Ectodermal cell (in vitro differentiated cells): ENCODE data around the gene GBGT1.
A peak's percentile ranks its signal among the peaks of the same experiment; 100 is the strongest.

Experiments used
- H3K27ac ChIP-seq: 2 replicates; pipeline ENCODE4 v1.7.0; 2013; ENCODE audit warnings: mild to moderate bottlenecking, low read depth, low read length; ENCODE audit not compliant: insufficient read depth, poor library complexity, severe bottlenecking
- H3K27me3 ChIP-seq: 2 replicates; pipeline ENCODE4 v1.7.0; 2013; ENCODE audit warnings: mild to moderate bottlenecking, low read length; ENCODE audit not compliant: insufficient read depth, control insufficient read depth, poor library complexity, severe bottlenecking
- H3K36me3 ChIP-seq: one replicate; pipeline ENCODE4 v1.7.0; 2013; ENCODE audit warnings: low read length; ENCODE audit not compliant: control insufficient read depth, insufficient read depth
- H3K4me1 ChIP-seq: one replicate; pipeline ENCODE4 v1.7.0; 2013; ENCODE audit warnings: low read length; ENCODE audit not compliant: control insufficient read depth, insufficient read depth
- H3K4me3 ChIP-seq: 2 replicates; pipeline ENCODE4 v1.7.0; 2013; ENCODE audit warnings: low read depth, low read length, control low read depth; ENCODE audit not compliant: insufficient read depth
- H3K9me3 ChIP-seq: 2 replicates; pipeline ENCODE4 v1.7.0; 2013; ENCODE audit warnings: mild to moderate bottlenecking, low read length, moderate library complexity; ENCODE audit not compliant: control insufficient read depth
- WGBS, 2 experiments: methylation state at CpG; one replicate each; pipeline ENCODE4 v1.1.7; 2013; ENCODE audit warnings: missing lambda C conversion rate in 2 of 2; 5-methylcytosine and 5-hydroxymethylcytosine counted together

GBGT1 gene

GRCh38 chr9:133144142-133144903, 19.4 kb downstream of the GBGT1 start:
- no peaks in the 10 kb centered on the region for H3K36me3 ChIP-seq
- H3K9me3 ChIP-seq: no peaks in the 10 kb centered on the region
- WGBS, 2 experiments: 15 to 16% methylated on average over 52 of the region's 52 CpGs
- no peaks in the 10 kb centered on the region for H3K27me3 ChIP-seq
- peak overlapping the region; percentile 23 for H3K4me3 ChIP-seq
- peak overlapping the region; percentile 58 for H3K27ac ChIP-seq
- H3K4me1 ChIP-seq: peaks cover 24% of the 10 kb centered on the region

DNA sequence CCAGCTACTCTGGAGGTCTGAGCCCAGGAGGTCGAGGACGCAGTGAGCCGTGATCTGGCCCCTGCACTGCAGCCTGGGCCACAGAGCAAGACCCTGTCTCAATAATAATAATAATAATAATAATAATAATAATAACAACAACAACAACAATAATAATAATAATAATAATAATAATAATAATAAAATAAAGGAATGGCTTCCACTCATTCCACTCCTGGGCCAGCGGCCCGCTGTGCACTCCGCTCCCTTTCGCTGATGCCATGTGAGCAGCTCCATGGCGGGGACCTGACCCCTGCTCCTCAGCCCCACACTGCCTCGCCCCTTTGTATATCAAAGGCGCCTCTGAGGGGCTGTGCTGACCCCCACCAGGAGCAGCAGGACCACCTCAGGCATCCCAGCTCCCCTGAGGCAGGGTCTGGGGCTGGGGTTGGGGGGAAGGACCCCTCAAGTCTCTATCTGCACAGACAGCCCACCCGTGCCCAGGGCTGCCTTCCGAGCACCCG, 20.0 kb downstream of the GBGT1 start:
- 89 to 91% methylated on average over 12 to 13 of the region's 13 CpGs for WGBS, 2 experiments
- Histone ChIP-seq H3K4me3 (no peak overlapping the region), H3K4me1 (peaks cover 24% of the 10 kb centered on the region), H3K27ac (peak overlapping the region; percentile 58), H3K9me3 (no peaks in the 10 kb centered on the region), H3K36me3 (no peaks in the 10 kb centered on the region), H3K27me3 (no peaks in the 10 kb centered on the region)

DNA sequence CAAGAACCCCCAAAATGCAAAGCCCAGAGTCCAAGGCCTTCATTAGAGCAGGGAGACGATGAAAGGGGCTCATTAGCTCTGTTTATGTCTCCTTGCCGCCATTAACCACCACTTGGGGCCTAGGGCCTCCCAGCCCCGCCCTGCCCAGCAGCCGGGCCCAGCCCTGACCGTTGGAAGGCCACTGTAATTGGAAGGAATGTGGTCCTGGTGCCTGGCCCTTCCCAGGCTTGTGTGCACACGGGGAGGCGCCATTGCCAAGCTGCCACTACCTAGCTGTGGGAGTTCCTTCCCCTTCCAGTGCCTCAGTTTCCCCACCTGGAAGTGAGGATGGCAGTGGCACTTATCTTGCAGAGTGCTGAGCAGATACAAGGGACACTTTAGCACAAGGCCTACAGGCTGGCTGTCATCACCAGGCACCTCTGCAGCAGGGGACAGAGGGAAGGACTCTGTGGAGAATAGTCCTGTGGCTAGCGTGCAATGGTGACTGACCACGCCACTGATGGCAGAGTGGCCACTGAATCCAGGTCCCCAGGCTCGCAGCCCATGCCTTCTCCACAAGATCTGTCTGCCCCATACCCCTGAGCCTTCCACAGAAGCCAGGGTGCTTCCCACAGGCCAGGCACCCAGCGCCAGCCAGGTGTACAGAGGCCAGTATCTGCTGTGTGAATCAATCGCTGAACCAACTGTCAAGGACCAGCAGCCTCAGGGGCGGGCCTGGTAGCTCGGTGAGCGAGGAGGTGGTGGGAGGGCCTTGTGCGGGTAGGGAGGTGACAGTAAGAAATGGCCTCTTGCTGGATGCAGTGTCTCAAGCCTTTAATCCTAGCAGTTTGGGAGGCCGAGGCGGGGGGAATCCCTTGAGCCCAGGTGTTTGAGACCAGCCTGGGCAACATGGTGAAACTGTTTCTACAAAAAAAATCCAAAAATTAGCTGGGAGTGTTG, 20.8 kb downstream of the GBGT1 start:
- WGBS, 2 experiments: 76 to 77% methylated on average over 18 of the region's 18 CpGs
- Histone ChIP-seq H3K27me3 (no peaks in the 10 kb centered on the region), H3K36me3 (no peaks in the 10 kb centered on the region), H3K9me3 (no peaks in the 10 kb centered on the region), H3K4me1 (peaks cover 18% of the 10 kb centered on the region), H3K27ac (no peak overlapping the region), H3K4me3 (no peak overlapping the region)

- 93 to 94% methylated on average over 16 of the region's 16 CpGs for WGBS, 2 experiments
- no peaks in the 10 kb centered on the region for H3K27me3 ChIP-seq
- no peak overlapping the region for H3K27ac ChIP-seq
- H3K36me3 ChIP-seq: no peaks in the 10 kb centered on the region
- no peak overlapping the region for H3K4me3 ChIP-seq
- H3K4me1 ChIP-seq: peaks cover 10% of the 10 kb centered on the region
- no peaks in the 10 kb centered on the region for H3K9me3 ChIP-seq
Measured at GRCh38 chr9:133141833-133142595, 21.7 kb downstream of the GBGT1 start.

- H3K27ac ChIP-seq: no peak overlapping the region
- 90 to 92% methylated on average over 14 of the region's 14 CpGs for WGBS, 2 experiments
- H3K9me3 ChIP-seq: no peaks in the 10 kb centered on the region
- no peaks in the 10 kb centered on the region for H3K36me3 ChIP-seq
- no peak overlapping the region for H3K4me3 ChIP-seq
- H3K27me3 ChIP-seq: no peaks in the 10 kb centered on the region
- H3K4me1 ChIP-seq: peaks cover 10% of the 10 kb centered on the region
Measured at GRCh38 chr9:133140606-133141005, 23.1 kb downstream of the GBGT1 start.

DNA sequence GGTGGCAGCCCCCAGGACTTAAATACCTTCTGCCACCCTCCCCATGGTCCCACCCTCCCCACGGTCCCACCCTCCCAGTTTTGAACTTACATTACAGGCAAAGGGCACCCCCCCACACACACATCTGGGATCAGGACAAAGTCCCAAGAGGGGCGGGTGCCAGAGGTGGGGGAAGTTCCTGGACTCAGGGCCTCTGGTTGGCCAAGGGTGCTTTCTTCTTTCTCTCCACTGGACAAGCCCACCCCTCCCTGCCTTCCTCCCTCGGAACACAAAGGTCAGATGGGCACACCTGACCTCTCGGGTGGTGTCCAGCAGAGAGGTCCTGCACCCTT, 23.6 kb downstream of the GBGT1 start:
- no peaks in the 10 kb centered on the region for H3K9me3 ChIP-seq
- WGBS, 2 experiments: 85 to 89% methylated on average over 4 of the region's 4 CpGs
- no peak overlapping the region for H3K4me3 ChIP-seq
- peaks cover 10% of the 10 kb centered on the region for H3K4me1 ChIP-seq
- H3K27ac ChIP-seq: no peak overlapping the region
- H3K27me3 ChIP-seq: no peaks in the 10 kb centered on the region
- H3K36me3 ChIP-seq: no peaks in the 10 kb centered on the region

- 93 to 95% methylated on average over 23 to 24 of the region's 24 CpGs for WGBS, 2 experiments
- Histone ChIP-seq H3K36me3 (no peaks in the 10 kb centered on the region), H3K27me3 (no peaks in the 10 kb centered on the region), H3K4me1 (peaks cover 10% of the 10 kb centered on the region), H3K27ac (no peak overlapping the region), H3K9me3 (no peaks in the 10 kb centered on the region), H3K4me3 (no peak overlapping the region)
Measured at GRCh38 chr9:133139246-133140173, 24.2 kb downstream of the GBGT1 start.

DNA sequence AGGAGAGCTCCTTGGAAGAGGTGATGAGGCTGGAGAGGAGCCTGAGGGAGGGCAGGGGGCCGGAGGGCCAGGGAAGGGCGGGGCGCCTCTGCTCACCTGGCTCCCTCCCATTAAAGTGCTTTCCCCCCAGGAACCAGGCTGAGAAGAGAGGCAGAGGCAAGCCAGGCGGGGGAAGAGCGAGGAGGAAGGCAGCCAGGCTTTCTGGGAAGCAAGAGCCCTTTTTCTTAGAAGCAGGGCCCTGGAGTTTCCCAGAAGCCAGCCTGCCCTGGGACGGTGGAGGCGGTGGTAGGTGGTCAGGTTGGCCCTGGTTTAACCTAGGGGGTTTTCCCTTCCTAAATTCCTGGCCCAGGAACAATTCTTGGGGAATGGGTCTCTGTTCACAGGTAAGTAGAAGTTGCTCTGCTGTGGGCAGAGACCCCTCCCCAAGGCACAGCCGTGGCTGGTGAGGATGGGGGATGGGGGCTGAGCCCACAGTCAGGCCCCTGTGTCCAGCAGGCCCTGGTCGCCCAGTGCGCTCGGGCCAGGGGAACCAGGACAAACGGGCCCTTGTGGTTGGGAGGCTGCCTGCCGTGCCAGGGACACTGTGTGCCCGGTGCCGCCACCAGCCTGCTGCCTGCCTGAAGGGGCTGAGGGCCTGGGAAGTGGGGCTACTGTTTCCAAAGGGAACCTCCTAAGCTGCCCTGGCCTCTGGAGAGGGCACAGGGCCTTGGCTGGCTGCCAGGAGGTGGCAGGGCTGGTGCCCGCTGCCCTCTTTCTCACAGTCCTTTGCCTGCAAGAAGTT, 26.1 kb downstream of the GBGT1 start:
- no peak overlapping the region for H3K4me3 ChIP-seq
- H3K4me1 ChIP-seq: peaks cover 16% of the 10 kb centered on the region
- no peaks in the 10 kb centered on the region for H3K36me3 ChIP-seq
- no peaks in the 10 kb centered on the region for H3K9me3 ChIP-seq
- H3K27me3 ChIP-seq: no peaks in the 10 kb centered on the region
- no peak overlapping the region for H3K27ac ChIP-seq
- 91 to 94% methylated on average over 16 of the region's 16 CpGs for WGBS, 2 experiments
